ENCODE data around the gene AWAT2. TPM values are rescaled to one million over a fixed set of nuclear protein-coding genes. Genes with fewer than 3 reads are reported as not detected.

Gene AWAT2
- total and polyA plus RNA-seq, 10 of the 15 experiments (the other 5 are each of a cell fraction or from before 2014, with no cell fraction given): not detected

DNA sequence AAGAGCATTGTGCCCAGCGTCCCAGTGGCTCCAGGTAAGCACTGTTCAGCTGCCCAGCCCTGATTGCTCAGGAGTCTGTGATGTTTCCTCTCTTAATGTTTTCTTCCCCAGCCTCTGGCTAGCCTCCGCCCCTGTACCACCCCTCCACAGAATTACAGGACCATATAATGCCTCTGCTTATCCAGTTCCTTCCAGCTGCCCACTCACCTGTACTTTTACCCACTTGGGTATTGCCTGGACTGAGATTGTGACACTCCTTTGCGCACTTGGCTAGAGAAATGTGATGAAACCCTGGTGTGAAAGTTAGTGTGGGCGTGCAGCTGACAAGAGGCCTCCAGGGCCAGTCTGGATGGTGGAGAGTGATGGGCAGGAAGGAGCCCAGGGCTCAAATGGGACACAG lies at the start of gene AWAT2 (continued):
- TF ChIP-seq, protein P1, sequence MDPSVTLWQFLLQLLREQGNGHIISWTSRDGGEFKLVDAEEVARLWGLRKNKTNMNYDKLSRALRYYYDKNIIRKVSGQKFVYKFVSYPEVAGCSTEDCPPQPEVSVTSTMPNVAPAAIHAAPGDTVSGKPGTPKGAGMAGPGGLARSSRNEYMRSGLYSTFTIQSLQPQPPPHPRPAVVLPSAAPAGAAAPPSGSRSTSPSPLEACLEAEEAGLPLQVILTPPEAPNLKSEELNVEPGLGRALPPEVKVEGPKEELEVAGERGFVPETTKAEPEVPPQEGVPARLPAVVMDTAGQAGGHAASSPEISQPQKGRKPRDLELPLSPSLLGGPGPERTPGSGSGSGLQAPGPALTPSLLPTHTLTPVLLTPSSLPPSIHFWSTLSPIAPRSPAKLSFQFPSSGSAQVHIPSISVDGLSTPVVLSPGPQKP (IDR thresholded peaks at IDR 0.05; ENCODE audit: low read depth, low read length): no peak

DNA sequence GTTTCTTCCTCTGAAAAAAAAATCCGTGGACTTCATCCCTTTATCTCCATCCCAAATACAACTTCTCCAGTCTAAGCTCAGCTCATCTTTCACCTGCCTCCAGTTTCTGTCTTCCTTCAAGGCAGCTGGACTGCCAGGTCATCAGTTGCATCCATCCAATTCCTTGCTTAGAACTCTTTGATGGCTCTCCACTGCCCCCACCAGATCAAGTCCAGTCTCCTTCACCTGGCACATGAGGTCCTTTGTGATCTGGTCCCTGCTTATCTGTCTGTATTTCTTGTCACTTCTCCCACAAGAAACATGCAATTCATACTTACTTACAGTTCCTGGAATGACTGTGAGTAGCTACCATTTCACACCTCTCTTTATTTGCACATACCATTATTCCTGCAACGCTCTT lies 46.3 kb upstream of the AWAT2 start:
- H3K9me3 ChIP-seq (replicated peaks; ENCODE audit: control insufficient read depth, insufficient read depth, low read length): no peaks in the 10 kb centered on the region
- H3K9ac ChIP-seq (ENCODE audit: control insufficient read depth, insufficient read depth, low read length): no peak overlapping the region
- no peaks in the 10 kb centered on the region for H3K27me3 ChIP-seq (replicated peaks in 1 of 2; ENCODE audit: control insufficient read depth in 2 of 2, insufficient read depth in 2 of 2, low read length in 1 of 2)
- in situ Hi-C loops (cut with MboI): no loop called here
- FAIRE-seq (no peak), DNase-seq (ENCODE audit: low read depth, low spot score) (no peak), ATAC-seq (no peak)
- POLR2A ChIA-PET: no interaction called here
- RAD21 ChIA-PET (ENCODE audit: unreplicated experiment): interaction anchor here (0.7 to 1.4 kb wide), 2 partner anchors 61 to 63 kb away, joined by 3 read pairs; no protein-coding TSS in a partner anchor
- no peak overlapping the region for H2AFZ ChIP-seq (ENCODE audit: control insufficient read depth, low read depth, low read length)
- SMC1A ChIA-PET (ENCODE audit: uncharacterized antibody, unreplicated experiment): interaction anchor here (0.9 to 4.6 kb wide), 3 partner anchors 13 to 63 kb away, joined by 3 to 16 read pairs (median 4); no protein-coding TSS in a partner anchor
- CTCF ChIA-PET: interaction anchor here (0.7 to 6.8 kb wide), 5 partner anchors 9 to 672 kb away, joined by 3 to 66 read pairs (median 5); partner anchors contain the start of gene IGBP1
- H3K27ac ChIP-seq (ENCODE audit: control insufficient read depth, insufficient read depth): no peak overlapping the region
- no peaks in the 10 kb centered on the region for H3K79me2 ChIP-seq (ENCODE audit: control insufficient read depth, insufficient read depth, low read length)
- H3K4me2 ChIP-seq (ENCODE audit: control insufficient read depth, insufficient read depth): no peak overlapping the region
- WGBS (ENCODE audit: insufficient coverage, insufficient replicate concordance, low lambda C conversion rate, missing lambda C conversion rate): 9% methylated on average over 2 of the region's 2 CpGs
- no peak overlapping the region for H3K4me3 ChIP-seq
- TF ChIP-seq IKZF2 (IDR thresholded peaks at IDR 0.05): no peak
- no peak for TF ChIP-seq ZNF274 (IDR thresholded peaks at IDR 0.05; ENCODE audit: insufficient read depth, insufficient read length)
- TF ChIP-seq, protein P2, sequence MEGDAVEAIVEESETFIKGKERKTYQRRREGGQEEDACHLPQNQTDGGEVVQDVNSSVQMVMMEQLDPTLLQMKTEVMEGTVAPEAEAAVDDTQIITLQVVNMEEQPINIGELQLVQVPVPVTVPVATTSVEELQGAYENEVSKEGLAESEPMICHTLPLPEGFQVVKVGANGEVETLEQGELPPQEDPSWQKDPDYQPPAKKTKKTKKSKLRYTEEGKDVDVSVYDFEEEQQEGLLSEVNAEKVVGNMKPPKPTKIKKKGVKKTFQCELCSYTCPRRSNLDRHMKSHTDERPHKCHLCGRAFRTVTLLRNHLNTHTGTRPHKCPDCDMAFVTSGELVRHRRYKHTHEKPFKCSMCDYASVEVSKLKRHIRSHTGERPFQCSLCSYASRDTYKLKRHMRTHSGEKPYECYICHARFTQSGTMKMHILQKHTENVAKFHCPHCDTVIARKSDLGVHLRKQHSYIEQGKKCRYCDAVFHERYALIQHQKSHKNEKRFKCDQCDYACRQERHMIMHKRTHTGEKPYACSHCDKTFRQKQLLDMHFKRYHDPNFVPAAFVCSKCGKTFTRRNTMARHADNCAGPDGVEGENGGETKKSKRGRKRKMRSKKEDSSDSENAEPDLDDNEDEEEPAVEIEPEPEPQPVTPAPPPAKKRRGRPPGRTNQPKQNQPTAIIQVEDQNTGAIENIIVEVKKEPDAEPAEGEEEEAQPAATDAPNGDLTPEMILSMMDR (IDR thresholded peaks at IDR 0.05 in 2 of 3, conservative IDR thresholded peaks at IDR 0.05 in 1 of 3; ENCODE audit: control insufficient read depth in 2 of 3, extremely low read depth in 1 of 3, insufficient read depth in 1 of 3, low read depth in 3 of 3, low read length in 3 of 3): 0 out of 6 replicates have a peak, but pooled peaks of 1 of the 3 experiments have one; percentile 9
- TF ChIP-seq SMAD5 (IDR thresholded peaks at IDR 0.05; ENCODE audit: low read depth): no peak
- TF ChIP-seq CBFB (IDR thresholded peaks at IDR 0.05; ENCODE audit: low read depth): no peak
- TF ChIP-seq, protein P3, sequence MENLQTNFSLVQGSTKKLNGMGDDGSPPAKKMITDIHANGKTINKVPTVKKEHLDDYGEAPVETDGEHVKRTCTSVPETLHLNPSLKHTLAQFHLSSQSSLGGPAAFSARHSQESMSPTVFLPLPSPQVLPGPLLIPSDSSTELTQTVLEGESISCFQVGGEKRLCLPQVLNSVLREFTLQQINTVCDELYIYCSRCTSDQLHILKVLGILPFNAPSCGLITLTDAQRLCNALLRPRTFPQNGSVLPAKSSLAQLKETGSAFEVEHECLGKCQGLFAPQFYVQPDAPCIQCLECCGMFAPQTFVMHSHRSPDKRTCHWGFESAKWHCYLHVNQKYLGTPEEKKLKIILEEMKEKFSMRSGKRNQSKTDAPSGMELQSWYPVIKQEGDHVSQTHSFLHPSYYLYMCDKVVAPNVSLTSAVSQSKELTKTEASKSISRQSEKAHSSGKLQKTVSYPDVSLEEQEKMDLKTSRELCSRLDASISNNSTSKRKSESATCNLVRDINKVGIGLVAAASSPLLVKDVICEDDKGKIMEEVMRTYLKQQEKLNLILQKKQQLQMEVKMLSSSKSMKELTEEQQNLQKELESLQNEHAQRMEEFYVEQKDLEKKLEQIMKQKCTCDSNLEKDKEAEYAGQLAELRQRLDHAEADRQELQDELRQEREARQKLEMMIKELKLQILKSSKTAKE (IDR thresholded peaks at IDR 0.05; ENCODE audit: low read depth, poor library complexity, severe bottlenecking): no peak
- no peak for TF ChIP-seq MXI1 (IDR thresholded peaks at IDR 0.05; ENCODE audit: low read depth, low read length)
- H3K4me1 ChIP-seq (ENCODE audit: control insufficient read depth, insufficient read depth, low read length): no peaks in the 10 kb centered on the region
- BruUV-seq (replicated peaks): no TSS peak
- no peaks in the 10 kb centered on the region for H4K20me1 ChIP-seq (ENCODE audit: control insufficient read depth, insufficient read depth)
- no peaks in the 10 kb centered on the region for H3K36me3 ChIP-seq (ENCODE audit: control insufficient read depth in 2 of 2, insufficient read depth in 2 of 2, low read length in 1 of 2)
- intact Hi-C loops (cut with micrococcal nuclease; ENCODE audit: unreplicated experiment): loop anchor here (2.0 to 5.0 kb wide), 3 partner anchors 63 to 604 kb away; no protein-coding TSS in a partner anchor
